ENCODE data around the gene TCF25. TPM values are rescaled to one million over a fixed set of nuclear protein-coding genes. Genes with fewer than 3 reads are reported as not detected.

TCF25 gene
- total RNA-seq, 1 experiment from 2014 or later, result 196 TPM

DNA sequence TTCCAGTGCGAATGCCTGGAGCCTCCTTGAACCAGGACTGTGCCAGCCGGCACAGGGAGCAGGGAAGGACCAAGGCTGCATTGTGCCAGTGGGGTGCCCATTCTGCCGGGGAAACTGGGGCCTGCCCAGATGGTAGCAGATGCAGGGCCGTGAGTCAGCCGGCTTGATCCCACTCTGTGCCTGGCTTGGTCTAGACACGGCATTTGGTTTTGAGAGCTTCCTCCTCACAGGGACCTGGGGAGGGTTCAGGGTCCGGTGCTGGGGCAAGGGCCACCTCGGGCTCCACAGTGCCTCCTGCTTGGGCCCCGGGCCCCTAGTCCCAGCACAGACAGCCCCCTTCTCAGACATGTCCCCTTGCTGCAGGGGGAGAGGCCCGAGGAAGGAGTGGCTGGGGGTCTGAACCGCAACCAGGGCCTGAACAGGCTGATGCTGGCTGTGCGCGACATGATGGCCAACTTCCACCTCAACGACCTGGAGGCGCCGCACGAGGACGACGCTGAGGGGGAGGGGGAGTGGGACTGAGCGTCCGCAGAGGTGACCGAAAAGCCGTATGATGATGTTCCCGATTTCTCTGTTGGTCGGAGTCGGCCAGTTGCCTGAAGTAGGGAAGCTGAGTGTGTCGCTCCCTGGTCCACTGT lies 37.4 kb downstream of the TCF25 start:
- Histone ChIP-seq H3K36me3 (ENCODE audit: control insufficient read depth, insufficient read depth, low read length) (peaks cover 10% of the 10 kb centered on the region), H3K27me3 (replicated peaks; ENCODE audit: control insufficient read depth, insufficient read depth, low read length) (no peaks in the 10 kb centered on the region), H3K4me3 (ENCODE audit: low read depth, low read length) (no peak overlapping the region), H3K9me3 (no peaks in the 10 kb centered on the region), H3K4me1 (no peaks in the 10 kb centered on the region)
- Mint-ChIP-seq H3K36me3 (ENCODE audit: insufficient read depth, unreplicated experiment) (peaks cover 87% of the 10 kb centered on the region), H3K27me3 (ENCODE audit: insufficient read depth, unreplicated experiment) (no peaks in the 10 kb centered on the region), H3K27ac (ENCODE audit: unreplicated experiment) (no peak overlapping the region), H3K9me3 (ENCODE audit: unreplicated experiment) (no peaks in the 10 kb centered on the region), H3K4me1 (ENCODE audit: low read depth, unreplicated experiment) (no peaks in the 10 kb centered on the region), H3K4me3 (ENCODE audit: unreplicated experiment) (no peak overlapping the region)
- BruUV-seq (replicated peaks), result no TSS peak
- TF ChIP-seq, protein P1, sequence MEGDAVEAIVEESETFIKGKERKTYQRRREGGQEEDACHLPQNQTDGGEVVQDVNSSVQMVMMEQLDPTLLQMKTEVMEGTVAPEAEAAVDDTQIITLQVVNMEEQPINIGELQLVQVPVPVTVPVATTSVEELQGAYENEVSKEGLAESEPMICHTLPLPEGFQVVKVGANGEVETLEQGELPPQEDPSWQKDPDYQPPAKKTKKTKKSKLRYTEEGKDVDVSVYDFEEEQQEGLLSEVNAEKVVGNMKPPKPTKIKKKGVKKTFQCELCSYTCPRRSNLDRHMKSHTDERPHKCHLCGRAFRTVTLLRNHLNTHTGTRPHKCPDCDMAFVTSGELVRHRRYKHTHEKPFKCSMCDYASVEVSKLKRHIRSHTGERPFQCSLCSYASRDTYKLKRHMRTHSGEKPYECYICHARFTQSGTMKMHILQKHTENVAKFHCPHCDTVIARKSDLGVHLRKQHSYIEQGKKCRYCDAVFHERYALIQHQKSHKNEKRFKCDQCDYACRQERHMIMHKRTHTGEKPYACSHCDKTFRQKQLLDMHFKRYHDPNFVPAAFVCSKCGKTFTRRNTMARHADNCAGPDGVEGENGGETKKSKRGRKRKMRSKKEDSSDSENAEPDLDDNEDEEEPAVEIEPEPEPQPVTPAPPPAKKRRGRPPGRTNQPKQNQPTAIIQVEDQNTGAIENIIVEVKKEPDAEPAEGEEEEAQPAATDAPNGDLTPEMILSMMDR (IDR thresholded peaks at IDR 0.05; ENCODE audit: insufficient read depth in 1 of 2, low read depth in 1 of 2, low read length in 1 of 2, severe bottlenecking in 1 of 2, unreplicated experiment in 1 of 2), result no peak
- no peak for DNase-seq
- CTCF ChIA-PET, result interaction anchor here (0.6 to 2.0 kb wide), 6 partner anchors 8 to 161 kb away, joined by 3 to 10 read pairs (median 4); partner anchors contain the start of gene MC1R
- POLR2A ChIA-PET, result no interaction called here
- intact Hi-C loops (cut with micrococcal nuclease; ENCODE audit: unreplicated experiment), result no loop called here

DNA sequence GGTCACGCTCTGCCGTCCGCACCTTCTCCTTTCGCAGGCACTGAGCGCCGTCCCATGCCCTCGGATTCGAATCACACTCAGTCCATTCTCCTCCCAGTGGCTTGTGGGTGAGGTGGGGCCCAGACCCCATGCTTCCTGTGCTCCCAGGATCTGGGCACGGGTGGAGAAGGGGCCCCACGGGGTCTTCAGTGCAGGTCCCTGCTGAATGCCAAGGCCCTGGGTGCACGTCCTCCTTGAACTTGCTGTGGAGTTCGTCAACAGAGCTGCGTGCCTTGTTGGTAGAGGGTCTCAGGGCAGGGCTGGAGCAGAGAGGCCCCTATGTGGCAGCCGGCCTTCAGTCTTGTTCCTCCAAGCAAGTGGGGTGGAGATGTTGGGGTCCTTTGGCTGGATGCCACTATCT lies 38.0 kb downstream of the TCF25 start:
- CTCF ChIA-PET, result no interaction called here
- H3K4me1 Mint-ChIP-seq (ENCODE audit: low read depth, unreplicated experiment), result no peaks in the 10 kb centered on the region
- H3K27ac Mint-ChIP-seq (ENCODE audit: unreplicated experiment), result no peak overlapping the region
- TF ChIP-seq, protein P1 (IDR thresholded peaks at IDR 0.05; ENCODE audit: insufficient read depth in 1 of 2, low read depth in 1 of 2, low read length in 1 of 2, severe bottlenecking in 1 of 2, unreplicated experiment in 1 of 2), result no peak
- no TSS peak for BruUV-seq (replicated peaks)
- peaks cover 9% of the 10 kb centered on the region for H3K36me3 ChIP-seq (ENCODE audit: control insufficient read depth, insufficient read depth, low read length)
- no peak overlapping the region for H3K4me3 ChIP-seq (ENCODE audit: low read depth, low read length)
- intact Hi-C loops (cut with micrococcal nuclease; ENCODE audit: unreplicated experiment), result no loop called here
- H3K9me3 Mint-ChIP-seq (ENCODE audit: unreplicated experiment), result no peaks in the 10 kb centered on the region
- H3K9me3 ChIP-seq, result no peaks in the 10 kb centered on the region
- no peak overlapping the region for H3K4me3 Mint-ChIP-seq (ENCODE audit: unreplicated experiment)
- peaks cover 87% of the 10 kb centered on the region for H3K36me3 Mint-ChIP-seq (ENCODE audit: insufficient read depth, unreplicated experiment)
- POLR2A ChIA-PET, result no interaction called here
- no peaks in the 10 kb centered on the region for H3K27me3 Mint-ChIP-seq (ENCODE audit: insufficient read depth, unreplicated experiment)
- H3K4me1 ChIP-seq, result no peaks in the 10 kb centered on the region
- no peaks in the 10 kb centered on the region for H3K27me3 ChIP-seq (replicated peaks; ENCODE audit: control insufficient read depth, insufficient read depth, low read length)
- no peak for DNase-seq

DNA sequence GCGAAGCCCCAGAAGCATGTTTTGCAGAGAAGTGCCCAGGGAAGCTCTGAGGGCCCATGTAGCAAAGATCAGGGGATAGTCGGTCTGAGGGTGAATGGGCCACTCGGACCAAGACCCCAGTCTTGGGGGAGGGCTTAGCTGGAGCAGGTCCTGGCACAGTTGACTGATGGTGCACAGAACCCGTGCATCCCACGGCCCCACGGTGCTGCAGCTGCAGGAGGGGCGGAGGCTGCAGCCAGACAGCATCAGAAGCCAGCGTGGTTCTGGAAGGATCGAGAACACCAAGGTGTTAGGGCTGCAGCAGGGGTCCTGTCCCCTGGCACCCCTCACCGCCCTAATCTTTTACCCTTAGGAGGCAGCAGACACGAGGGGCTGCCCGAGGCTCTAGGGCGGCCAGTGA lies 38.8 kb downstream of the TCF25 start:
- intact Hi-C loops (cut with micrococcal nuclease; ENCODE audit: unreplicated experiment), result no loop called here
- Mint-ChIP-seq H3K27ac (ENCODE audit: unreplicated experiment) (peak overlapping the region; percentile 61), H3K36me3 (ENCODE audit: insufficient read depth, unreplicated experiment) (peaks cover 80% of the 10 kb centered on the region), H3K27me3 (ENCODE audit: insufficient read depth, unreplicated experiment) (no peaks in the 10 kb centered on the region), H3K4me3 (ENCODE audit: unreplicated experiment) (no peak overlapping the region), H3K9me3 (ENCODE audit: unreplicated experiment) (no peaks in the 10 kb centered on the region), H3K4me1 (ENCODE audit: low read depth, unreplicated experiment) (no peaks in the 10 kb centered on the region)
- no TSS peak for BruUV-seq (replicated peaks)
- Histone ChIP-seq H3K9me3 (no peaks in the 10 kb centered on the region), H3K27me3 (replicated peaks; ENCODE audit: control insufficient read depth, insufficient read depth, low read length) (no peaks in the 10 kb centered on the region), H3K4me1 (0 out of 2 replicates have a peak, but pooled peaks cover under 1% of the 10 kb centered on the region), H3K36me3 (ENCODE audit: control insufficient read depth, insufficient read depth, low read length) (peaks cover 3% of the 10 kb centered on the region), H3K4me3 (ENCODE audit: low read depth, low read length) (no peak overlapping the region)
- POLR2A ChIA-PET, result no interaction called here
- TF ChIP-seq, protein P1 (IDR thresholded peaks at IDR 0.05; ENCODE audit: insufficient read depth in 1 of 2, low read depth in 1 of 2, low read length in 1 of 2, severe bottlenecking in 1 of 2, unreplicated experiment in 1 of 2), result no peak
- CTCF ChIA-PET, result no interaction called here
- DNase-seq, result no peak

Data from Caco-2 (cell line).